Stimulated activated CD8-positive, alpha-beta memory T cell treated with anti-CD3 and anti-CD28 coated beads, Interleukin-4, amount 100 ng/mL, for 24 hours (primary cell): ENCODE data around the gene PPP4C.
"Not testable (repeated sequence)": the region's sequence is repeated elsewhere in the genome, so short reads cannot be mapped to it uniquely, and the experiment has no call there.

Experiments used
- DNase-seq: peaks from one replicate; pipeline ENCODE4 v3.0.0-alpha.2; 2020; ENCODE audit warnings: low read depth

Gene PPP4C

DNA sequence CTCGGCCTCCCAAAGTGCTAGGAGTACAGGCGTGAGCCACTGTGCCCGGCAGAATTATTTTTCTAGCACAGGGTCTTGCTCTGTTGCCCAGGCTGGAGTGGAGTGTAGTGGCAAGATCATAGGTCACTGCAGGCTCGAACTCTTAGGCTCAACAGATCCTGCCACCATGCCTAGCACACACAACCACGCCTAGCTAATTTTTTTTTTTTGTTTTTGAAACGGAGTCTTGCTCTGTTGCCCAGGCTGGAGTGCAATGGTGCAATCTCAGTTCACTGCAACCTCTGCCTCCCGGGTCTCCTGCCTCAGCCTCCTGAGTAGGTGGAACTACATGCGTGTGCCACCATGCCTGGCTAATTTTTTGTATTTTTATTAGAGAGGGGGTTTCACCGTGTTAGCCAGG, 49.9 kb downstream of the PPP4C start:
- not testable (repeated sequence) for DNase-seq

DNA sequence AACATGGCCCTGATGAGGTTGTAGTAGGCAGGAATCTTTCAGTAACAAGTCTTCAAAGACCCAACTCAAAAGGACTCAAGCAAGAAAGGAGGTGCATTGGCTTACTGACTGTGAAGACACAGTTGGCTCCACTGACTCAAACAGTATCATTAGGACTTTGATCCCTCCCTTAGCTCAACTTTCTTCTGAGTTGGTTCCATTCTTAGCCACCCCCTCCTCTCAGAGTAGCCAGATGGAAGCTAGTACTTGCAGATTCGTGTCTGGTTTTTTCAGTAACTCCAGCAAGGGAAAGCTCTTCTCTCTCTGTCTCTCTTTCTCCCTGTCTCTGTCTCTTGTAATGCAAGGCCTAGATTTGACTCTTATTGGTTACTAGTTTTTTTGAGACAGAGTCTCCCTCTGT, 52.2 kb downstream of the PPP4C start:
- no peak for DNase-seq

DNA sequence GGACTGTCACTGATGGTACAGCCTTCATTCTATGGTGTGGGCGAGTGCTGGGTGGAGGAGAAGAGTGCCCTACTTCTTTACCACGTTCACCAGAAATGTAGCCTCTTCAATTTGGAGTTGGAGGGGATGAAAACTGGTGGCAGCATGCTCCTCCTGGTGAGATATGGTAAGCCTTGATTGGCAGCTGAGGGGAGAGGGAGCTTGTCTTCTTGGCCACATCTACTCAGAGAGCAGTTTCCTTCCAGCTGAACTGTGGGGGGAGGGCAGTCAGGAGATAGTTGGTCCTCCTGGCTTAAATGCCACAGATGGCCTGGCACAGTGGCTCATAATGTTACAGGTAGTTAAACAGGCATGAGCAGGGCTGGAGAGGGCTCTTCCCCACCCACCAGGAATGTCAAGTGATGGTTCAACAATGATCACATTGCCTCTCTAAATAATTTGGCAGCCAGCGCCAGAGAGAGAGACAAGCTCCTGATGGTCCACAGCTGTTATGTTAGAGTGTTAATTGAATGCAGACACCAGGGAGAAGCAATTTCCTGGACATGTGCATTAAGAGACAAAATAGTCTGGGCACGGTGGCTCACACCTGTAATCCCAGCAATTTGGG, 56.2 kb downstream of the PPP4C start:
- DNase-seq = no peak

DNA sequence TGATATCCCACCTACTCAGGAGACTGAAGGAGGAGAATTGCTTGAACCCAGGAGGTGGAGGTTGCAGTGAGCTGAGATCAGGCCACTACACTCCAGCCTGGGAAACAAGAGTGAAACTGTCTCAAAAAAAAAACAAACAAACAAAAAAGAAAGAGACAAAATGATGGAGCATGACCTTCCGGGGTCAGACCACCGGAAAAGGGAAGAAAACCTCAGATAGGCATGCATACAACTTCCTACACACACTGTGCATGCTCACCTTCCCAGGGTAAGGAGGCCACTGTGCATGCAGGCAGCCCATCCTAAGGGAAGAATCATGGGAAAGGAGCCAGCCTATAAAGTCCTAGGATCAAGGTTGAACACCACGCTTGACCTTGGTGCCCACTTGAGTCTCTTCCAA, 56.8 kb downstream of the PPP4C start:
- no peak for DNase-seq
